ENCODE measurements around the gene PLEKHG5.

Gene PLEKHG5

GRCh38 chr1:6427441-6428390, 63.8 kb downstream of the PLEKHG5 start:
- DNase-seq (ENCODE audit: extremely low spot score) = no peak
- TF ChIP-seq SUZ12 (IDR thresholded peaks at IDR 0.05) (no peak), ARNT (IDR thresholded peaks at IDR 0.05) (no peak), ZNF384 (IDR thresholded peaks at IDR 0.05) (no peak), NFRKB (IDR thresholded peaks at IDR 0.05) (no peak), HDGF (IDR thresholded peaks at IDR 0.05; ENCODE audit: borderline replicate concordance) (no peak), ELF4 (IDR thresholded peaks at IDR 0.05) (no peak), FOXA1 (IDR thresholded peaks at IDR 0.05) (no peak), FOXM1 (IDR thresholded peaks at IDR 0.05; ENCODE audit: borderline replicate concordance) (no peak), TARDBP (IDR thresholded peaks at IDR 0.05) (no peak), PKNOX1 (IDR thresholded peaks at IDR 0.05) (no peak), L3MBTL2 (conservative IDR thresholded peaks at IDR 0.05) (no peak), CTBP1 (IDR thresholded peaks at IDR 0.05; ENCODE audit: borderline replicate concordance) (no peak), BHLHE40 (IDR thresholded peaks at IDR 0.05; ENCODE audit: borderline replicate concordance) (no peak), FOXK2 (IDR thresholded peaks at IDR 0.05) (no peak)
- ChIA-PET CTCF (interaction anchor here (0.6 to 1.0 kb wide), 2 partner anchors 10 to 174 kb away, joined by 4 to 7 read pairs; no protein-coding TSS in a partner anchor), POLR2A (no interaction called here)

GRCh38 chr1:6426972-6427350, 64.5 kb downstream of the PLEKHG5 start:
- CTCF ChIA-PET = interaction anchor here (0.6 to 1.3 kb wide), 3 partner anchors 11 to 174 kb away, joined by 3 to 7 read pairs (median 6); no protein-coding TSS in a partner anchor
- POLR2A ChIA-PET = interaction anchor here (1.1 kb wide), 1 partner anchor 34 kb away, joined by 3 read pairs; no protein-coding TSS in a partner anchor
- DNase-seq (ENCODE audit: extremely low spot score) = no peak
- no peak for TF ChIP-seq FOXA1 (IDR thresholded peaks at IDR 0.05)
- TF ChIP-seq PKNOX1 (IDR thresholded peaks at IDR 0.05) = no peak
- no peak for TF ChIP-seq ZNF384 (IDR thresholded peaks at IDR 0.05)
- no peak for TF ChIP-seq FOXM1 (IDR thresholded peaks at IDR 0.05; ENCODE audit: borderline replicate concordance)
- no peak for TF ChIP-seq SUZ12 (IDR thresholded peaks at IDR 0.05)
- no peak for TF ChIP-seq NFRKB (IDR thresholded peaks at IDR 0.05)
- no peak for TF ChIP-seq L3MBTL2 (conservative IDR thresholded peaks at IDR 0.05)
- TF ChIP-seq HDGF (IDR thresholded peaks at IDR 0.05; ENCODE audit: borderline replicate concordance) = no peak
- no peak for TF ChIP-seq CTBP1 (IDR thresholded peaks at IDR 0.05; ENCODE audit: borderline replicate concordance)
- TF ChIP-seq FOXK2 (IDR thresholded peaks at IDR 0.05) = no peak
- TF ChIP-seq ELF4 (IDR thresholded peaks at IDR 0.05) = no peak
- TF ChIP-seq ARNT (IDR thresholded peaks at IDR 0.05) = no peak
- TF ChIP-seq BHLHE40 (IDR thresholded peaks at IDR 0.05; ENCODE audit: borderline replicate concordance) = no peak
- TF ChIP-seq LEF1 (IDR thresholded peaks at IDR 0.05; ENCODE audit: borderline replicate concordance) = no peak
- no peak for TF ChIP-seq TARDBP (IDR thresholded peaks at IDR 0.05)
- TF ChIP-seq SP1 (IDR thresholded peaks at IDR 0.05) = no peak

GRCh38 chr1:6426277-6426971, 65.0 kb downstream of the PLEKHG5 start:
- CTCF ChIA-PET = interaction anchor here (1.1 to 1.3 kb wide), 2 partner anchors 12 to 78 kb away, joined by 3 to 6 read pairs; no protein-coding TSS in a partner anchor
- no peak for DNase-seq (ENCODE audit: extremely low spot score)
- no peak for TF ChIP-seq FOXA1 (IDR thresholded peaks at IDR 0.05)
- no peak for TF ChIP-seq HDGF (IDR thresholded peaks at IDR 0.05; ENCODE audit: borderline replicate concordance)
- TF ChIP-seq FOXM1 (IDR thresholded peaks at IDR 0.05; ENCODE audit: borderline replicate concordance) = no peak
- no peak for TF ChIP-seq CTBP1 (IDR thresholded peaks at IDR 0.05; ENCODE audit: borderline replicate concordance)
- POLR2A ChIA-PET = interaction anchor here (1.1 kb wide), 1 partner anchor 33 kb away, joined by 3 read pairs; no protein-coding TSS in a partner anchor

GRCh38 chr1:6425658-6426057, 65.8 kb downstream of the PLEKHG5 start:
- no peak for DNase-seq (ENCODE audit: extremely low spot score)
- POLR2A ChIA-PET = interaction anchor here (1.1 kb wide), 1 partner anchor 33 kb away, joined by 3 read pairs; no protein-coding TSS in a partner anchor
- TF ChIP-seq L3MBTL2 (conservative IDR thresholded peaks at IDR 0.05) (no peak), SUZ12 (IDR thresholded peaks at IDR 0.05) (no peak), ZNF384 (IDR thresholded peaks at IDR 0.05) (no peak), LEF1 (IDR thresholded peaks at IDR 0.05; ENCODE audit: borderline replicate concordance) (no peak), HDGF (IDR thresholded peaks at IDR 0.05; ENCODE audit: borderline replicate concordance) (no peak), FOXK2 (IDR thresholded peaks at IDR 0.05) (no peak), FOXM1 (IDR thresholded peaks at IDR 0.05; ENCODE audit: borderline replicate concordance) (no peak), FOXA1 (IDR thresholded peaks at IDR 0.05) (no peak), BHLHE40 (IDR thresholded peaks at IDR 0.05; ENCODE audit: borderline replicate concordance) (no peak)
- CTCF ChIA-PET = interaction anchor here (1.1 to 1.4 kb wide), 3 partner anchors 11 to 78 kb away, joined by 3 to 6 read pairs (median 5); no protein-coding TSS in a partner anchor

GRCh38 chr1:6424619-6425593, 66.6 kb downstream of the PLEKHG5 start, which contains the start of gene ESPN:
TSS of gene ESPN (plus strand) at chr1:6424776. CDS start at chr1:6424956, 180 bp downstream.
- DNase-seq (ENCODE audit: extremely low spot score) = peak; percentile 53
- CTCF ChIA-PET = interaction anchor here (1.4 kb wide), 1 partner anchor 10 kb away, joined by 5 read pairs; no protein-coding TSS in a partner anchor
- TF ChIP-seq FOXM1 (IDR thresholded peaks at IDR 0.05; ENCODE audit: borderline replicate concordance) (no peak), L3MBTL2 (conservative IDR thresholded peaks at IDR 0.05) (no peak), LEF1 (IDR thresholded peaks at IDR 0.05; ENCODE audit: borderline replicate concordance) (no peak), BHLHE40 (IDR thresholded peaks at IDR 0.05; ENCODE audit: borderline replicate concordance) (no peak), SUZ12 (IDR thresholded peaks at IDR 0.05) (no peak), FOXK2 (IDR thresholded peaks at IDR 0.05) (no peak), ARNT (IDR thresholded peaks at IDR 0.05) (no peak), NFRKB (IDR thresholded peaks at IDR 0.05) (no peak), SP1 (IDR thresholded peaks at IDR 0.05) (no peak), FOXA1 (IDR thresholded peaks at IDR 0.05) (no peak), ELF4 (IDR thresholded peaks at IDR 0.05) (no peak)
- POLR2A ChIA-PET = no interaction called here

All from HEK293T (cell line).